ENCODE measurements around the gene ETFRF1. TPM values are rescaled to one million over a fixed set of nuclear protein-coding genes. Genes with fewer than 3 reads are reported as not detected.

Gene ETFRF1
- total RNA-seq (18.0 TPM), polyA plus RNA-seq (41.1 TPM)
- long read RNA-seq, donor 1, partial matches to known transcripts, result 0 of 3 reads
- long read RNA-seq, donor 1, other reads (novel, unspliced or antisense), result 0 of 3 reads
- long read RNA-seq, donor 2, result 0 reads
- long read RNA-seq, donor 3, transcript ETFRF1-201 (3 exons, 1,134 nt), result major isoform, 26 of 32 reads
- long read RNA-seq, donor 3, partial matches to known transcripts, result 0 of 32 reads
- long read RNA-seq, donor 3, other reads (novel, unspliced or antisense), result 0 of 32 reads
- long read RNA-seq, donor 4, transcript ETFRF1-201 (3 exons, 1,134 nt), result major isoform, 8 of 10 reads
- long read RNA-seq, donor 4, partial matches to known transcripts, result 0 of 10 reads
- long read RNA-seq, donor 4, other reads (novel, unspliced or antisense), result 0 of 10 reads
- long read RNA-seq, donor 5, transcript ETFRF1-201 (3 exons, 1,134 nt), result major isoform, 29 of 47 reads
- long read RNA-seq, donor 5, partial matches to known transcripts, result 17 of 47 reads
- long read RNA-seq, donor 5, other reads (novel, unspliced or antisense), result 0 of 47 reads
- long read RNA-seq, donor 6, transcript ETFRF1-201 (3 exons, 1,134 nt), result major isoform, 9 of 33 reads
- long read RNA-seq, donor 6, partial matches to known transcripts, result 23 of 33 reads
- long read RNA-seq, donor 6, other reads (novel, unspliced or antisense), result 0 of 33 reads
- long read RNA-seq, donor 7, transcript ETFRF1-201 (3 exons, 1,134 nt), result major isoform, 14 of 16 reads
- long read RNA-seq, donor 7, partial matches to known transcripts, result 0 of 16 reads
- long read RNA-seq, donor 7, other reads (novel, unspliced or antisense), result 0 of 16 reads
- long read RNA-seq, donor 8, partial matches to known transcripts, result 0 of 5 reads
- long read RNA-seq, donor 8, other reads (novel, unspliced or antisense), result 0 of 5 reads
- long read RNA-seq, donor 9, transcript ETFRF1-201 (3 exons, 1,134 nt), result major isoform, 6 of 8 reads
- long read RNA-seq, donor 9, partial matches to known transcripts, result 0 of 8 reads
- long read RNA-seq, donor 9, other reads (novel, unspliced or antisense), result 0 of 8 reads
- long read RNA-seq, donor 10, transcript ETFRF1-201 (3 exons, 1,134 nt), result major isoform, 9 of 10 reads
- long read RNA-seq, donor 10, partial matches to known transcripts, result 0 of 10 reads
- long read RNA-seq, donor 10, other reads (novel, unspliced or antisense), result 0 of 10 reads

DNA sequence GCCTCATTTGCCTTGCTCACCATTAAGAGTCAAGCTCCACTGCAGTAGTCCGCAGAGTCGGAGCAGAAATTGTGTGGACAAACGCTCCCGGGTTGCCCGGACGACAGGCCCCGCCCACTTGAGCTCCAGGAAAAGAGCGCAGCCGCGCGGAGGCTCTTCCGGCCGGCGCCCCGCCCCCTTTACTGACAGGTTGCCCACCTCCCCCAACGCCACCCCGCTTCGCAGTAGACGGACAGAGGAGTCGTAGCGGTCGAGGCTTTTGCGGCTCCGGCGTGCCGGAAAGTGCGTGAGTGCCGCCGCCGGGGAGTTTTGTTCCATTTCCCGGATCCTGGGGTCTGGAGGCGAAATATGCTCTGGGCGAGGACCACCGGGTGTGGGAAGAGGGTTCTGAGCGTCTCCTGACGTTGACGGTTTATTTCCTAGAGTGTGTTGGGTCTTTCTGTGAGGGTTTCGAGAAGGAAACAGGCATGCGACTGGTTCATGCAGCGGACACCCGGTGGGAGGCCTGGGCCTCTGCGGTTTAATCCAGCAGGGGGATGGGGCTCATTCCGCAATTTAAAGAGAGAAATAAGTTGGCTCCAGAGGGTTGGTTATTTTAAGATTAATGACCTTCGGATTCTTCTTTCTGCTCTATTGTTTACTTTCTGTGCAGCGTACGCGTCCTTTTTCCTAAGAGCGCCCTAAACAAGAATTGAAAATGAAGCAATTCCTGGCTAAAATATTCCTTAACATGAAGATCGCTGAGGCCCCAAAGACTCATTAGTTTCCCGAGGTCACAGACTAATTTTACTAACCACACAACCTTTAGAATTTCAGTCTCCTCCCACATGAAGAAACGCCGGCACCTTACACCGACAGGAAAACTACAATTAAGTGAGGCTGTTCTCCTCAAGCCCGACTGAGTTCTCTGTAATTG is at the start of gene ETFRF1, which contains the start of gene DNAI7:
Gene ETFRF1 (plus strand): TSS at position 182 of the 916 bp plus-strand sequence. CDS start 8,720 bp downstream, outside the sequence.
Gene DNAI7 (minus strand): TSS at position 105 of the 916 bp plus-strand sequence. CDS start 82 bp downstream, at position 23.
- peak; percentile 83 to 95 (median 90) for DNase-seq (ENCODE audit: low read depth in 6 of 9, low spot score in 9 of 9)
- Histone ChIP-seq H3K4me3 (ENCODE audit: low read length in 2 of 2) (peak within 1 kb of the TSS; percentile 88 to 96), H3K27ac (ENCODE audit: low read depth in 1 of 2, low read length in 1 of 2) (peak within 1 kb of the TSS; percentile 92 to 93), H3K9me3 (ENCODE audit: control insufficient read depth in 2 of 2, insufficient read depth in 1 of 2, low read length in 1 of 2) (no peaks in the 10 kb centered on the region), H3K27me3 (ENCODE audit: control insufficient read depth in 2 of 2, insufficient read depth in 1 of 2, low read length in 1 of 2) (no peaks in the 10 kb centered on the region), H3K36me3 (ENCODE audit: control insufficient read depth in 2 of 2, insufficient read depth in 2 of 2, low read length in 1 of 2) (peaks cover 0 to 4% of the 10 kb centered on the region in 2 donors), H3K4me1 (ENCODE audit: control insufficient read depth in 2 of 2, insufficient read depth in 2 of 2, low read length in 2 of 2) (peaks cover 3% of the 10 kb centered on the region in 2 donors)
- under 1% methylated on average over 54 of the region's 54 CpGs for WGBS

- DNase-seq (ENCODE audit: low read depth in 6 of 9, low spot score in 9 of 9), result no peak
- H3K4me1 ChIP-seq (ENCODE audit: control insufficient read depth in 2 of 2, insufficient read depth in 2 of 2, low read length in 2 of 2), result no peaks in the 10 kb centered on the region
- no peaks in the 10 kb centered on the region for H3K27me3 ChIP-seq (ENCODE audit: control insufficient read depth in 2 of 2, insufficient read depth in 1 of 2, low read length in 1 of 2)
- H3K27ac ChIP-seq (ENCODE audit: low read depth in 1 of 2, low read length in 1 of 2), result no peak overlapping the region
- H3K36me3 ChIP-seq (ENCODE audit: control insufficient read depth in 2 of 2, insufficient read depth in 2 of 2, low read length in 1 of 2), result no peaks in the 10 kb centered on the region
- no peaks in the 10 kb centered on the region for H3K9me3 ChIP-seq (ENCODE audit: control insufficient read depth in 2 of 2, insufficient read depth in 1 of 2, low read length in 1 of 2)
- H3K4me3 ChIP-seq (ENCODE audit: low read length in 2 of 2), result no peak overlapping the region
- WGBS, result 97% methylated on average over 1 of the region's 1 CpG
Measured at GRCh38 chr12:25146686-25147085, 48.4 kb upstream of the ETFRF1 start.

GRCh38 chr12:25151476-25151875 is 43.6 kb upstream of the ETFRF1 start:
- no peaks in the 10 kb centered on the region for H3K36me3 ChIP-seq (ENCODE audit: control insufficient read depth in 2 of 2, insufficient read depth in 2 of 2, low read length in 1 of 2)
- H3K4me3 ChIP-seq (ENCODE audit: low read length in 2 of 2), result no peak overlapping the region
- H3K27me3 ChIP-seq (ENCODE audit: control insufficient read depth in 2 of 2, insufficient read depth in 1 of 2, low read length in 1 of 2), result no peaks in the 10 kb centered on the region
- H3K9me3 ChIP-seq (ENCODE audit: control insufficient read depth in 2 of 2, insufficient read depth in 1 of 2, low read length in 1 of 2), result no peaks in the 10 kb centered on the region
- no peak for DNase-seq (ENCODE audit: low read depth in 6 of 9, low spot score in 9 of 9)
- H3K27ac ChIP-seq (ENCODE audit: low read depth in 1 of 2, low read length in 1 of 2), result no peak overlapping the region
- H3K4me1 ChIP-seq (ENCODE audit: control insufficient read depth in 2 of 2, insufficient read depth in 2 of 2, low read length in 2 of 2), result no peaks in the 10 kb centered on the region
- WGBS, result 86% methylated on average over 5 of the region's 5 CpGs

DNA sequence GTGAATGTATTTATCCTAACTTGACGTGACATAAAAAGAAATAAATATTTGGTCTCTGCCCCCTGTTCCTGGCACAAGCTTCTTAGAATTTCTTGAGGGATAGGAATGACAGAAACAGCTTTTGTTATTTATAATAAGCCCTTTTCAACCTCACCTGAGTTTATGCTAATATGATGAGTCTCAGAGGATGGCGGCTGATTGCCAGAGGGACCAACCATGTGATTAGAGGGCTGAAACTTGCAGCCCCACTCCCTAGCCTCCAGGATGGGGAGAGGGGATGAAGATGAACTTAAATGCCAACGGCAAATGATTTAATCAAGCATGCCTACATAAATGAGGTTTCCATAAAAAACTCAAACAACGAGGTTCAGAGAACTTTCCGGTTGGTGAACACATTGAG is 43.0 kb upstream of the ETFRF1 start:
- H3K9me3 ChIP-seq (ENCODE audit: control insufficient read depth in 2 of 2, insufficient read depth in 1 of 2, low read length in 1 of 2), result no peaks in the 10 kb centered on the region
- H3K36me3 ChIP-seq (ENCODE audit: control insufficient read depth in 2 of 2, insufficient read depth in 2 of 2, low read length in 1 of 2), result no peaks in the 10 kb centered on the region
- no peaks in the 10 kb centered on the region for H3K4me1 ChIP-seq (ENCODE audit: control insufficient read depth in 2 of 2, insufficient read depth in 2 of 2, low read length in 2 of 2)
- H3K27ac ChIP-seq (ENCODE audit: low read depth in 1 of 2, low read length in 1 of 2), result no peak overlapping the region
- no peak for DNase-seq (ENCODE audit: low read depth in 6 of 9, low spot score in 9 of 9)
- H3K4me3 ChIP-seq (ENCODE audit: low read length in 2 of 2), result no peak overlapping the region
- WGBS, result 87% methylated on average over 5 of the region's 5 CpGs
- no peaks in the 10 kb centered on the region for H3K27me3 ChIP-seq (ENCODE audit: control insufficient read depth in 2 of 2, insufficient read depth in 1 of 2, low read length in 1 of 2)

- Histone ChIP-seq H3K4me3 (ENCODE audit: low read length in 2 of 2) (no peak overlapping the region), H3K9me3 (ENCODE audit: control insufficient read depth in 2 of 2, insufficient read depth in 1 of 2, low read length in 1 of 2) (no peaks in the 10 kb centered on the region), H3K27ac (ENCODE audit: low read depth in 1 of 2, low read length in 1 of 2) (no peak overlapping the region), H3K4me1 (ENCODE audit: control insufficient read depth in 2 of 2, insufficient read depth in 2 of 2, low read length in 2 of 2) (no peaks in the 10 kb centered on the region), H3K36me3 (ENCODE audit: control insufficient read depth in 2 of 2, insufficient read depth in 2 of 2, low read length in 1 of 2) (no peaks in the 10 kb centered on the region), H3K27me3 (ENCODE audit: control insufficient read depth in 2 of 2, insufficient read depth in 1 of 2, low read length in 1 of 2) (no peaks in the 10 kb centered on the region)
- DNase-seq (ENCODE audit: low read depth in 6 of 9, low spot score in 9 of 9), result peak in 8 of 9 donors; percentile 22 to 73 (median 38)
- 96% methylated on average over 2 of the region's 2 CpGs for WGBS
Measured at GRCh38 chr12:25155022-25155576, 39.9 kb upstream of the ETFRF1 start.

GRCh38 chr12:25156061-25156460 is 39.0 kb upstream of the ETFRF1 start:
- no peak for DNase-seq (ENCODE audit: low read depth in 6 of 9, low spot score in 9 of 9)
- Histone ChIP-seq H3K27me3 (ENCODE audit: control insufficient read depth in 2 of 2, insufficient read depth in 1 of 2, low read length in 1 of 2) (no peaks in the 10 kb centered on the region), H3K9me3 (ENCODE audit: control insufficient read depth in 2 of 2, insufficient read depth in 1 of 2, low read length in 1 of 2) (no peaks in the 10 kb centered on the region), H3K4me1 (ENCODE audit: control insufficient read depth in 2 of 2, insufficient read depth in 2 of 2, low read length in 2 of 2) (no peaks in the 10 kb centered on the region), H3K27ac (ENCODE audit: low read depth in 1 of 2, low read length in 1 of 2) (no peak overlapping the region), H3K36me3 (ENCODE audit: control insufficient read depth in 2 of 2, insufficient read depth in 2 of 2, low read length in 1 of 2) (no peaks in the 10 kb centered on the region), H3K4me3 (ENCODE audit: low read length in 2 of 2) (no peak overlapping the region)
- WGBS, result 97% methylated on average over 4 of the region's 4 CpGs

DNA sequence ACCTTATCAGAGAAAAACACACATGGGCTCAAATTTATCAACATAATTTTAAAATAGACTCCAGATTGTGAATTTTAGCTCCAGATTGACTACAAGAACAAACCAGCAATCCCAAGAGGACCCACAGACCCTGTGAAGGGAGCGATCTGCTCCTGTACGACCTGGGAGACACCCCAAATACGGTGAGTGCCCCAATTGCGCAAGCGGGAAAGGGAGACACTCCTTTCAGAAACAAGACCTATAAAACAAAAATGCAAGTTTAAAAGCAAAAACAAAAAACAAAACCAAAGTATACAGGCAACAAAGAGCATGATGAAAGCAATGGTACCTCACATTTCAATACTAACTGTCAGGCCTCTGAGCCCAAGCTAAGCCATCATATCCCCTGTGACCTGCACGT is 32.2 kb upstream of the ETFRF1 start:
- Histone ChIP-seq H3K27ac (ENCODE audit: low read depth in 1 of 2, low read length in 1 of 2) (no peak overlapping the region), H3K27me3 (ENCODE audit: control insufficient read depth in 2 of 2, insufficient read depth in 1 of 2, low read length in 1 of 2) (no peaks in the 10 kb centered on the region), H3K9me3 (ENCODE audit: control insufficient read depth in 2 of 2, insufficient read depth in 1 of 2, low read length in 1 of 2) (no peaks in the 10 kb centered on the region), H3K4me1 (ENCODE audit: control insufficient read depth in 2 of 2, insufficient read depth in 2 of 2, low read length in 2 of 2) (no peaks in the 10 kb centered on the region), H3K36me3 (ENCODE audit: control insufficient read depth in 2 of 2, insufficient read depth in 2 of 2, low read length in 1 of 2) (no peaks in the 10 kb centered on the region), H3K4me3 (ENCODE audit: low read length in 2 of 2) (no peak overlapping the region)
- 98% methylated on average over 6 of the region's 6 CpGs for WGBS
- no peak for DNase-seq (ENCODE audit: low read depth in 6 of 9, low spot score in 9 of 9)

- no peaks in the 10 kb centered on the region for H3K36me3 ChIP-seq (ENCODE audit: control insufficient read depth in 2 of 2, insufficient read depth in 2 of 2, low read length in 1 of 2)
- H3K9me3 ChIP-seq (ENCODE audit: control insufficient read depth in 2 of 2, insufficient read depth in 1 of 2, low read length in 1 of 2), result no peaks in the 10 kb centered on the region
- no peak for DNase-seq (ENCODE audit: low read depth in 6 of 9, low spot score in 9 of 9)
- 90% methylated on average over 3 of the region's 3 CpGs for WGBS
- H3K27me3 ChIP-seq (ENCODE audit: control insufficient read depth in 2 of 2, insufficient read depth in 1 of 2, low read length in 1 of 2), result no peaks in the 10 kb centered on the region
- H3K27ac ChIP-seq (ENCODE audit: low read depth in 1 of 2, low read length in 1 of 2), result no peak overlapping the region
- peaks cover 0 to 3% of the 10 kb centered on the region in 2 donors for H3K4me1 ChIP-seq (ENCODE audit: control insufficient read depth in 2 of 2, insufficient read depth in 2 of 2, low read length in 2 of 2)
- no peak overlapping the region for H3K4me3 ChIP-seq (ENCODE audit: low read length in 2 of 2)
Measured at GRCh38 chr12:25182765-25183164, 12.3 kb upstream of the ETFRF1 start.
